Esophagus squamous epithelium (tissue), 4 donors: ENCODE data around the gene TRIM17.

Experiments used
- POLR2A ChIP-seq, 4 donors: fragments of 450-650 bp; IDR thresholded peaks; one replicate each; pipeline ENCODE4 v1.6.1; 2017; ENCODE audit warnings: antibody characterized with exemption in 4 of 4, mild to moderate bottlenecking in 4 of 4, moderate library complexity in 3 of 4
- TF ChIP-seq, protein P1 (sequence below), 6 experiments: fragments of 450-650 bp in 4 of 6; fragments of 200-600 bp in 2 of 6; sonication (generic) in 2 of 6; IDR thresholded peaks; one replicate each; pipeline ENCODE4 v1.5.1; 2016 to 2019; ENCODE audit warnings: antibody characterized with exemption in 6 of 6, mild to moderate bottlenecking in 4 of 6, moderate library complexity in 4 of 6

DNA sequence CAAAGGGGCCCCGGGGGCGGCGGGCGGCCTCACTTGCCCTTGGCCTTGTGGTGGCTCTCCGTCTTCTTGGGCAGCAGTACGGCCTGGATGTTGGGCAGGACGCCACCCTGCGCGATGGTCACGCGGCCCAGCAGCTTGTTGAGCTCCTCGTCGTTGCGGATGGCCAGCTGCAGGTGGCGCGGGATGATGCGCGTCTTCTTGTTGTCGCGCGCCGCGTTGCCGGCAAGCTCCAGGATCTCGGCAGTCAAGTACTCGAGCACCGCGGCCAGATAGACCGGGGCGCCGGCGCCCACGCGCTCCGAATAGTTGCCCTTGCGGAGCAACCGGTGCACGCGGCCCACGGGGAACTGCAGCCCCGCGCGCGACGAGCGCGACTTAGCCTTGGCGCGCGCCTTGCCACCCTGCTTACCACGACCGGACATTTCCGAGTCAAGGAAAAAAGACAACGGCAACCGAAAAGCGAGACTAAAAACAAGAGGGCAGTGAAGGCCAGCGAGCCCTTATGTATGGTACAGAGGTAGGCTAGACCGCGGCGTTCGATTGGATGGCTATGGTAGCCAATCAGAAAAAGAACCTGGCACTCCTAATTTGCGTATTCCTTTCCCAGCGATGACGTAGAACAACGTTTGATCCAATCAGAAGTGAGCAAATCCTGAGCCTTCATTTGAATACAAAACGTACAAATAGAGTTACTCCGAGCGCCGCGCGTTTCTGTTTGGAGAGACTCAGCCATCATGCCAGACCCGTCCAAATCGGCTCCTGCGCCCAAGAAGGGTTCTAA lies 40.9 kb upstream of the TRIM17 start:
- TF ChIP-seq POLR2A (IDR thresholded peaks at IDR 0.05), result peak in 2 of 4 donors; percentile 71 to 77
- TF ChIP-seq, protein P1, sequence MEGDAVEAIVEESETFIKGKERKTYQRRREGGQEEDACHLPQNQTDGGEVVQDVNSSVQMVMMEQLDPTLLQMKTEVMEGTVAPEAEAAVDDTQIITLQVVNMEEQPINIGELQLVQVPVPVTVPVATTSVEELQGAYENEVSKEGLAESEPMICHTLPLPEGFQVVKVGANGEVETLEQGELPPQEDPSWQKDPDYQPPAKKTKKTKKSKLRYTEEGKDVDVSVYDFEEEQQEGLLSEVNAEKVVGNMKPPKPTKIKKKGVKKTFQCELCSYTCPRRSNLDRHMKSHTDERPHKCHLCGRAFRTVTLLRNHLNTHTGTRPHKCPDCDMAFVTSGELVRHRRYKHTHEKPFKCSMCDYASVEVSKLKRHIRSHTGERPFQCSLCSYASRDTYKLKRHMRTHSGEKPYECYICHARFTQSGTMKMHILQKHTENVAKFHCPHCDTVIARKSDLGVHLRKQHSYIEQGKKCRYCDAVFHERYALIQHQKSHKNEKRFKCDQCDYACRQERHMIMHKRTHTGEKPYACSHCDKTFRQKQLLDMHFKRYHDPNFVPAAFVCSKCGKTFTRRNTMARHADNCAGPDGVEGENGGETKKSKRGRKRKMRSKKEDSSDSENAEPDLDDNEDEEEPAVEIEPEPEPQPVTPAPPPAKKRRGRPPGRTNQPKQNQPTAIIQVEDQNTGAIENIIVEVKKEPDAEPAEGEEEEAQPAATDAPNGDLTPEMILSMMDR (IDR thresholded peaks at IDR 0.05), result peak in 5 of 6 experiments; percentile 3 to 49 (median 20)
